Measurements from ENCODE around the gene ATXN10. TPM values are rescaled to one million over a fixed set of nuclear protein-coding genes. Genes with fewer than 3 reads are reported as not detected.

ATXN10 gene
- total and polyA plus RNA-seq, 2 of the 13 experiments (the other 11 are each of a cell fraction or from before 2014, with no cell fraction given), result 60.1 to 194 TPM

GRCh38 chr22:45885171-45885840 is 213.7 kb downstream of the ATXN10 start:
- ATAC-seq (no peak), DNase-seq (ENCODE audit: low spot score) (no peak), FAIRE-seq (no peak)
- intact Hi-C loops (cut with micrococcal nuclease; ENCODE audit: unreplicated experiment) (no loop called here), in situ Hi-C loops (cut with HindIII; ENCODE audit: extremely low pct_ligation_motif_present, low pct_unique_long_range_greater_than_20kb) (no loop called here)
- H3K9me3 ChIP-seq (ENCODE audit: low read length), result no peaks in the 10 kb centered on the region
- no peak overlapping the region for H2AFZ ChIP-seq (ENCODE audit: low read length)
- WGBS (ENCODE audit: low lambda C conversion rate), result 44% methylated on average over 2 of the region's 16 CpGs
- TF ChIP-seq ZNF234 (CRISPR knock-in tag; conservative IDR thresholded peaks at IDR 0.05) (no peak), POLR2G (IDR thresholded peaks at IDR 0.05; ENCODE audit: low read depth, low read length) (no peak), ZNF124 (CRISPR knock-in tag; IDR thresholded peaks at IDR 0.05) (no peak), POLR2AphosphoS2 (IDR thresholded peaks at IDR 0.05; ENCODE audit: low read depth, low read length) (no peak), ZNF576 (CRISPR knock-in tag; IDR thresholded peaks at IDR 0.05) (no peak), ZNF180 (CRISPR knock-in tag; IDR thresholded peaks at IDR 0.05; ENCODE audit: borderline replicate concordance, low read depth) (no peak), ZNF10 (CRISPR knock-in tag; IDR thresholded peaks at IDR 0.05; ENCODE audit: borderline replicate concordance, low read depth) (no peak), ZNF335 (CRISPR knock-in tag; IDR thresholded peaks at IDR 0.05) (no peak), YY1 (IDR thresholded peaks at IDR 0.05; ENCODE audit: insufficient read depth, insufficient replicate concordance, low read depth, low read length) (no peak), RBM22 (optimal IDR thresholded peaks at IDR 0.05; ENCODE audit: low read length) (no peak), FOXP4 (CRISPR knock-in tag; IDR thresholded peaks at IDR 0.05) (no peak)
- H3K9ac ChIP-seq (ENCODE audit: insufficient read depth, low read depth, low read length), result no peak overlapping the region
- CTCF ChIA-PET (ENCODE audit: low intra/inter-chr PET ratio, low total read pairs), result no interaction called here
- no peaks in the 10 kb centered on the region for H3K36me3 ChIP-seq (replicated peaks in 1 of 2; ENCODE audit: control insufficient read depth in 1 of 2, insufficient read depth in 2 of 2, low read length in 2 of 2)
- POLR2A ChIA-PET, result no interaction called here
- BruUV-seq (replicated peaks), result no TSS peak
- H3K4me1 ChIP-seq (ENCODE audit: insufficient read depth, low read length), result 0 out of 2 replicates have a peak, but pooled peaks cover 7% of the 10 kb centered on the region
- H3K4me3 ChIP-seq (replicated peaks in 1 of 3; ENCODE audit: insufficient read depth in 1 of 3, low read depth in 2 of 3, low read length in 3 of 3), result no peak overlapping the region
- H3K27ac ChIP-seq (ENCODE audit: extremely low read length, insufficient read depth, low read length), result no peak overlapping the region
- H3K79me2 ChIP-seq (ENCODE audit: insufficient read depth, low read length), result no peaks in the 10 kb centered on the region
- H3K27me3 ChIP-seq (ENCODE audit: control insufficient read depth in 1 of 2, insufficient read depth in 2 of 2, low read length in 2 of 2), result peaks cover 20 to 83% of the 10 kb centered on the region in 2 experiments
- no peaks in the 10 kb centered on the region for H4K20me1 ChIP-seq (ENCODE audit: insufficient read depth, low read length)
- 0 out of 2 replicates have a peak overlapping the region, but pooled peaks have one; percentile 27 for H3K4me2 ChIP-seq (ENCODE audit: low read depth, low read length)

Data from HepG2 (cell line).